OCI-LY3 (cell line): ENCODE data around the gene ANKRD34C.

ENCODE experiments used
- CTCF ChIP-seq: fragments of 200-600, 300-600 bp; sonication (generic); IDR thresholded peaks from 2 replicates; pipeline ENCODE4 v1.5.1; 2014; ENCODE audit warnings: antibody characterized with exemption, low read length, low read depth
- EZH2phosphoT487 ChIP-seq: fragments of 200-600 bp; shearing (Covaris generic); IDR thresholded peaks from 2 replicates; pipeline ENCODE4 v1.6.1; 2018; ENCODE audit warnings: antibody characterized with exemption, mixed run types, low read depth

- TF ChIP-seq CTCF (no peak), EZH2phosphoT487 (no peak)
These were observed 31.7 kb downstream of the ANKRD34C start for GRCh38 chr15:79314186-79314585.
